Mucosa of stomach (tissue), 1 donor: ENCODE results near the gene PRAC1.
"Not testable (repeated sequence)": the region's sequence is repeated elsewhere in the genome, so short reads cannot be mapped to it uniquely, and the experiment has no call there.

Experiments
- H3K27me3 ChIP-seq: one replicate; pipeline ENCODE4 v1.7.0; 2013; ENCODE audit warnings: mild to moderate bottlenecking, low read length; ENCODE audit not compliant: control insufficient read depth, insufficient read depth
- H3K36me3 ChIP-seq: one replicate; pipeline ENCODE4 v1.7.0; 2013; ENCODE audit warnings: low read length; ENCODE audit not compliant: control insufficient read depth, insufficient read depth
- H3K4me1 ChIP-seq: one replicate; pipeline ENCODE4 v1.7.0; 2013; ENCODE audit warnings: mild to moderate bottlenecking, low read length; ENCODE audit not compliant: control insufficient read depth, insufficient read depth
- H3K4me3 ChIP-seq: one replicate; pipeline ENCODE4 v1.7.0; 2013; ENCODE audit warnings: low read length
- H3K9ac ChIP-seq: one replicate; pipeline ENCODE4 v1.7.0; 2013; ENCODE audit warnings: mild to moderate bottlenecking, low read length, moderate library complexity
- H3K9me3 ChIP-seq: one replicate; pipeline ENCODE4 v1.7.0; 2013; ENCODE audit warnings: mild to moderate bottlenecking, low read length, moderate library complexity; ENCODE audit not compliant: control insufficient read depth
- donor health status: Pancreatic carcinoma.

The PRAC1 gene

DNA sequence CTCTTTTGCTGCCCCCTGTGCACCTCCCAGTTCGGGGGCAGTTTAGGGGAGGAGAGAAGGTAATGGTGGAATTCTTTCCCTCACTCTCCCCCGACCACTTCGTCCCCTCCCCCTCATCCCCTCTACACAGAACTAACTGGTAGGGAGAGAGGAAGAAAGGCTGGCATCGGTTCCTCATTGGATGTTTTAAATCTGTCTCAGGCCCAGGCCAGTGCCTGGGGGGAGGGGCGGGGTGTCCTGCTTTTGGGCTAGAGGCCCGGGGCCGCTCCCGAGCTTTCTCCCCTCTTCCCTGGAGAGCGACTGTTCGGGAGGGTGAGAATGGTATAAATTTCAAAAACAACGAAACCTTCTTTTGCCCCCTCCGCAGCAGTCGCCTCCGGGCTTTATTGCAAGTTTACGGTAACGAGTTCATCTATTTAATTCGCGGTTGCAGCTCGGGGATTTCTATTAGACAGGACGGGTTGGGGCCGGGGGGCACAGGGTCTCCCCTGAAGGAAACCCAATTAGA, 651 bp upstream of the PRAC1 start, which contains the start of gene PRAC2:
TSS of gene PRAC2 (plus strand) at position 271 of the 508 bp plus-strand sequence. CDS start 1,226 bp downstream, outside the sequence.
- H3K36me3 ChIP-seq, result no peaks in the 10 kb centered on the region
- H3K9ac ChIP-seq, result no peak within 1 kb of the TSS
- H3K9me3 ChIP-seq, result no peaks in the 10 kb centered on the region
- H3K27me3 ChIP-seq, result peaks cover 99% of the 10 kb centered on the region
- H3K4me1 ChIP-seq, result peaks cover 30% of the 10 kb centered on the region
- no peak within 1 kb of the TSS for H3K4me3 ChIP-seq

GRCh38 chr17:48721009-48721402, 1.3 kb downstream of the PRAC1 start:
- H3K4me1 ChIP-seq, result peaks cover 30% of the 10 kb centered on the region
- peaks cover 97% of the 10 kb centered on the region for H3K27me3 ChIP-seq
- no peak overlapping the region for H3K9ac ChIP-seq
- no peaks in the 10 kb centered on the region for H3K9me3 ChIP-seq
- no peaks in the 10 kb centered on the region for H3K36me3 ChIP-seq
- H3K4me3 ChIP-seq, result no peak overlapping the region

GRCh38 chr17:48720266-48721008, 1.9 kb downstream of the PRAC1 start:
- no peaks in the 10 kb centered on the region for H3K9me3 ChIP-seq
- no peak overlapping the region for H3K4me3 ChIP-seq
- H3K4me1 ChIP-seq, result peaks cover 30% of the 10 kb centered on the region
- peaks cover 95% of the 10 kb centered on the region for H3K27me3 ChIP-seq
- no peaks in the 10 kb centered on the region for H3K36me3 ChIP-seq
- no peak overlapping the region for H3K9ac ChIP-seq

- Histone ChIP-seq H3K27me3 (peaks cover 92% of the 10 kb centered on the region), H3K4me3 (no peak overlapping the region), H3K9me3 (no peaks in the 10 kb centered on the region), H3K4me1 (peaks cover 25% of the 10 kb centered on the region), H3K9ac (no peak overlapping the region), H3K36me3 (no peaks in the 10 kb centered on the region)
Measured at GRCh38 chr17:48719642-48720265, 2.6 kb downstream of the PRAC1 start.

DNA sequence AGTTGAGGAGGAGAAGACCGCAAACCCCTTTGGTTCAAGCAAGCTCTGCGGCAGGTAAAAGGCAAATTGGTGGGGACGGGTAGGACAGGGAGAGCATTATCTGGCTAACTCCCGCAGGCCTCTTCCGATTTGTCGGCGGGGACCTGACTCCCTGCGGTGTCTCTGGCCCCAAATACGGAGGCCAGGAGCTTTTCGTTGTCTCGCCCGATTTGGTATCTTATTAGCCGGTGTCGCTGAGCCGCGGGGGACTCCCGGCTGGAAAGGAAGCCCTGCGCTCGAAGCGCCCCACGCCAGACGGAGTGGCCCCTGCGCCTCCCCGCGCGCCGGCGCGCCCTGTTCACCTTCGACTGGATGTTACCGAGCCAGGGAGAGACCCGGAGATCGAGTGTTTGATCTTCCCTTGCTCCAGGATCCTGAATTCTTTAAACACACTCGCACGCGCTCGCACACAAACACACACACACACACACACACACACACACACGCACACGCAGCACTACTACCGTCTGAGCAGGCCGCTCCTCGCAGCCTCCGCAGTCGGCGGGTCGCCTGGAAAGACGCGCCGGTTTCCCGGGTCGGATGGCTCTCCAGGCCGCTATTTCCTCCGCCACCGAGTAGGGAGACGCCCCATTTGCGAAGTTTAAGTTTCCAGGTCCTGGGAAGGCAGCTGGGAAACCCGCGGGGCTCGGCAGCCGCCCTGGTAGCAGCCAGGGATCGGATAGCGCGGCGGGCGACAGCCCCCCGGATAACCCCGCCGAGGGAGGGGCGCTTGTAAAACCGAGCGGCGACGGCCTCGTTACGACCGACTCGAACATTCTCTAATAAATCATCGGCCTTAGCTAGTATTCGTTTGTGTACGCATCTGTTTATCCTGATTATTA, 3.3 kb downstream of the PRAC1 start:
- Histone ChIP-seq H3K9ac (no peak overlapping the region), H3K4me1 (peaks cover 17% of the 10 kb centered on the region), H3K4me3 (no peak overlapping the region), H3K9me3 (no peaks in the 10 kb centered on the region), H3K36me3 (no peaks in the 10 kb centered on the region), H3K27me3 (peaks cover 87% of the 10 kb centered on the region)

GRCh38 chr17:48718227-48718760, 4.0 kb downstream of the PRAC1 start:
- H3K27me3 ChIP-seq, result peaks cover 83% of the 10 kb centered on the region
- H3K9ac ChIP-seq, result no peak overlapping the region
- no peaks in the 10 kb centered on the region for H3K9me3 ChIP-seq
- peaks cover 10% of the 10 kb centered on the region for H3K4me1 ChIP-seq
- H3K36me3 ChIP-seq, result no peaks in the 10 kb centered on the region
- no peak overlapping the region for H3K4me3 ChIP-seq

- Histone ChIP-seq H3K4me3 (no peak overlapping the region), H3K27me3 (peaks cover 83% of the 10 kb centered on the region), H3K9ac (no peak overlapping the region), H3K9me3 (no peaks in the 10 kb centered on the region), H3K36me3 (no peaks in the 10 kb centered on the region), H3K4me1 (peaks cover 10% of the 10 kb centered on the region)
Measured at GRCh38 chr17:48717367-48718226, 4.7 kb downstream of the PRAC1 start.

GRCh38 chr17:48716549-48716948, 5.8 kb downstream of the PRAC1 start:
- not testable (repeated sequence) for H3K9me3 ChIP-seq, H3K9ac ChIP-seq, H3K4me1 ChIP-seq, H3K4me3 ChIP-seq, H3K36me3 ChIP-seq
- peaks cover 78% of the 10 kb centered on the region for H3K27me3 ChIP-seq

DNA sequence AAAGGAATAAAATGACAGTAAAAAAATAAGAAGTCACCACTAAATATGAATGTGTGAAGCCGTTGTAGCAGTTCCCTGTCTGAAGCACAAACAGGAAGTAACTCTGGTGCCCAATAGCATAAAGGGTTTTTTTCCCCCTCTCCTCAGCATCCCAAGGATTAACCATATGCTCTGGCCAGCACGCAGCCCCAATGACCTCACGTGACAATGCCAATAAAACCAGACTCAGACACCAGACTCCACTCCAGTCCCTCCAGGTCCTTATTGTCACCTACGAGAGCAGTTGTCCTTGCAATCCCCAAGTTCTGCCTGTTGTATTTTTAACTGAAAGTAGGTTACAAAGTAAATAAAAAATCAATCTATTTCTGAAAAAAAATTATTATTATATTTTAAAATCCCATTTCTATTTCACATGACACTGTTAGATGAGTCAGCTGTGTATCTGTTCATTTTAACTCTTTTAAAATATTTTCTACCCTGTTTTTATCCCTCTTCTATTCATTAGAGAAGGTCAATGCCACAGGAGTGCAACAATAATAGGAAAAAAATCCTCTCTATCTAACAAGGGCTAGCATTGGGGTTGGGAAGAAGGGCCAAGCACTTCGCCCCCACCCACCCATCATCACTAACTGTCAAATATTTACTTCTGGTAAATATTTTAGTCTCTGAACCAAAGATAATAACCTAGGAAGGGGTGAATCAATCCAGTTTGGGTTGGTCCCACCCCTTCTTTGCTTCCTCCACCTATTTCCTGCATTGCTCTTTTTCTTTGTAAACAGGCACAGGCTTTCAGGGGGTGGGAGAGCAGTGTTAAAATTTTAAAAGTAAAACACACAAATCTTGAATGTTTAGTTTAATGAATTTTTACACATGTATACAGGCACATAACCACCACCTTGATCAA, 6.6 kb downstream of the PRAC1 start:
- Histone ChIP-seq H3K4me1 (peaks cover 10% of the 10 kb centered on the region), H3K36me3 (no peaks in the 10 kb centered on the region), H3K4me3 (no peak overlapping the region), H3K9ac (no peak overlapping the region), H3K9me3 (no peaks in the 10 kb centered on the region), H3K27me3 (peaks cover 77% of the 10 kb centered on the region)

DNA sequence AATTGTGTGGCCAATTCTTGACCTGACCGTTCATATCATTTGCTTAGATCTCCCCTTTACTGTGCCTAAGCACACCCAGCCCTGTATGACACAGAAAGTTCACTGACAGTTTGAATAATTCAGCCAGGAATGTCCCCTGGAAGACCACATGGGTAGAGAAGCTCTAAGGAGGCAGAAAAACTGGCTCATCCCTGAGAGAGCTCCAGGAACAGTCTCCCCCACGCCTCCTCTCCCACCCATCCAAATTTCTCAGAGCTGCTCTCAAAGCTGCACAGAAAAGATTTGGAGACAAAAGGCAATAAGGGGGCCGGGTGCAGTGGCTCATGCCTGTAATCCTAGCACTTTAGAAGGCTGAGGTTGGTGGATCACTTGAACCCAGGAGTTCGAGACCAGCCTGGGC, 11.2 kb downstream of the PRAC1 start:
- Histone ChIP-seq H3K4me1 (no peaks in the 10 kb centered on the region), H3K4me3 (no peak overlapping the region), H3K36me3 (no peaks in the 10 kb centered on the region), H3K27me3 (peaks cover 52% of the 10 kb centered on the region), H3K9me3 (no peaks in the 10 kb centered on the region), H3K9ac (no peak overlapping the region)
